Measurements from ENCODE around the gene ETF1. TPM values are rescaled to one million over a fixed set of nuclear protein-coding genes. Genes with fewer than 3 reads are reported as not detected.

The ETF1 gene
- total RNA-seq, 1 donor from 2014 or later = 60.6 TPM

DNA sequence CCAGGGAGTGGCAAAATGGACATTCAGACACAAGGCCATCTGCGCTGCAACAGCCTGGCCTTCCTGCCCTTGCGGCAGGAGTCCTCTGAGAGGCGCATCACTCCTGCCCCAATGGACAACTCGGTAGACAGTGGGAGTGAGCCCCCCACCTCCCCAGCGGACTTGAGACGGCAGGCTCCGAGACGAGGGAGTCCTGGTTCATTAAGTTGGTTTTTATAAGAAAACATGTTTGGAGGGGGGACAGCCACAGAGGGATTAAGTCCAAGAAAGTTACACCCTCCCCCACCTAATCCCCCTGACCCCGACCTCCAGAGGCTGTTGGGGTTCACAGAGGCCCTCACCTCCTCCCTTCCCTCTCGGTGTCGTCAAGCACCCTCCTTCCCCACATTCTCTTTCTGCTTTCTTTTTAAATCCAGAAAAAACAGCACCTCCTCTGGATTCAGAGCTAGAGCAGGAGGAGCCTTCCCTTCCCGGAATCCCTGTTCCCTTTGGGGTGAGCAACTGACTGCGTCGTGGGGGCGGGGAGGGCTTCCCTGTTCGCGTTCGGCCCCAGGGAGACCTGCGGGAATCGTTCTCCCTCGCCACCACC is 79.5 kb downstream of the ETF1 start:
- intact Hi-C loops (cut with DNase I) = no loop called here
- DNase-seq (ENCODE audit: extremely low spot score in 2 of 2) = no peak
- TF ChIP-seq POLR2A (IDR thresholded peaks at IDR 0.05) (no peak), POLR2AphosphoS5 (IDR thresholded peaks at IDR 0.05; ENCODE audit: insufficient read depth in 1 of 2, low read depth in 1 of 2) (no peak)
- TF ChIP-seq, protein P1, sequence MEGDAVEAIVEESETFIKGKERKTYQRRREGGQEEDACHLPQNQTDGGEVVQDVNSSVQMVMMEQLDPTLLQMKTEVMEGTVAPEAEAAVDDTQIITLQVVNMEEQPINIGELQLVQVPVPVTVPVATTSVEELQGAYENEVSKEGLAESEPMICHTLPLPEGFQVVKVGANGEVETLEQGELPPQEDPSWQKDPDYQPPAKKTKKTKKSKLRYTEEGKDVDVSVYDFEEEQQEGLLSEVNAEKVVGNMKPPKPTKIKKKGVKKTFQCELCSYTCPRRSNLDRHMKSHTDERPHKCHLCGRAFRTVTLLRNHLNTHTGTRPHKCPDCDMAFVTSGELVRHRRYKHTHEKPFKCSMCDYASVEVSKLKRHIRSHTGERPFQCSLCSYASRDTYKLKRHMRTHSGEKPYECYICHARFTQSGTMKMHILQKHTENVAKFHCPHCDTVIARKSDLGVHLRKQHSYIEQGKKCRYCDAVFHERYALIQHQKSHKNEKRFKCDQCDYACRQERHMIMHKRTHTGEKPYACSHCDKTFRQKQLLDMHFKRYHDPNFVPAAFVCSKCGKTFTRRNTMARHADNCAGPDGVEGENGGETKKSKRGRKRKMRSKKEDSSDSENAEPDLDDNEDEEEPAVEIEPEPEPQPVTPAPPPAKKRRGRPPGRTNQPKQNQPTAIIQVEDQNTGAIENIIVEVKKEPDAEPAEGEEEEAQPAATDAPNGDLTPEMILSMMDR (IDR thresholded peaks at IDR 0.05) = no peak
- no peaks in the 10 kb centered on the region for H3K27me3 ChIP-seq
- H3K4me1 ChIP-seq = peaks cover 32% of the 10 kb centered on the region
- H3K36me3 ChIP-seq = no peaks in the 10 kb centered on the region
- no peaks in the 10 kb centered on the region for H3K9me3 ChIP-seq
- peak overlapping the region; percentile 75 to 86 for H3K4me3 ChIP-seq
- peak overlapping the region; percentile 99 for H3K27ac ChIP-seq

DNA sequence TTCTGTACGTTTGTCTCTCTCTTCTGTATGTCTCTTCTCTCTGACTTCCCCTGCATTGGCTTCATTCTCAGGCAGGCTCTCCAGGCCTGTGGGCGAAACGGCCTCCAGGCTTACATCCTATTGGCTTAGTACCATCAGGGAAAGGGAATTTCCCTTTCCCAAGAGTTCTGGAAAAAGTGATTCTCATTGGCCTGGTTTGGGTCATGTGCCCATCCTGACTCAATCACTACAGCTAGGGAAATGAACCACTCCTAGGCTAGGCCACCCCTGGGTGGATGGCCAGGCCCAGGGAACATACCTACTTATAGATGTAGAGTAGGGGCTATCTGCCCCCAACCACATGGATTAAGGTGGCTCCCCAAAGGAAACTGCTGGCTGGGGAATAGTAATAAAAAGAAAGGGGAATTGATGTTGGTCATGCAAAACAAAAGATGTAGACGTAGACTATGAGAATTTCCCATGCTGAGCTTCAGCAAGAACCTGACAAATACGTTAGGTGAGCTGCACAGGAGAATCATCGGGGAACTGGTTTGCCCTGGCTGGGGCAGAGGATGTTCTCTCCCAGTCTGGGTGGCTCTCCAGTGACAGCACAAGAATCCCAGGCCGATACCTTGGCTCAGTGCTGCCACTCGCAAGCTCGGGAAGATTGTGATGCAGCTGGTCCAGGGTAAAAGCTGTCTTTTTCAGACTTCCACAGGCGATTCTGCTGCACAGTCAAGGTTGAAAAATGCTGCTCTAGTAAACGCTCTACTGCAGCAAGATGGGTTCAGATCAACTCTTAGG is 81.5 kb downstream of the ETF1 start:
- peak in 1 of 2 donors; percentile 80 for DNase-seq (ENCODE audit: extremely low spot score in 2 of 2)
- Histone ChIP-seq H3K27me3 (no peaks in the 10 kb centered on the region), H3K9me3 (no peaks in the 10 kb centered on the region), H3K27ac (no peak overlapping the region), H3K4me3 (no peak overlapping the region), H3K4me1 (peaks cover 16% of the 10 kb centered on the region), H3K36me3 (no peaks in the 10 kb centered on the region)
- TF ChIP-seq, protein P1 (IDR thresholded peaks at IDR 0.05) = peak in 1 of 3 experiments; percentile 2
- no peak for TF ChIP-seq POLR2A (IDR thresholded peaks at IDR 0.05)
- TF ChIP-seq POLR2AphosphoS5 (IDR thresholded peaks at IDR 0.05; ENCODE audit: insufficient read depth in 1 of 2, low read depth in 1 of 2) = peak in 1 of 2 donors; percentile 60
- intact Hi-C loops (cut with DNase I) = no loop called here

DNA sequence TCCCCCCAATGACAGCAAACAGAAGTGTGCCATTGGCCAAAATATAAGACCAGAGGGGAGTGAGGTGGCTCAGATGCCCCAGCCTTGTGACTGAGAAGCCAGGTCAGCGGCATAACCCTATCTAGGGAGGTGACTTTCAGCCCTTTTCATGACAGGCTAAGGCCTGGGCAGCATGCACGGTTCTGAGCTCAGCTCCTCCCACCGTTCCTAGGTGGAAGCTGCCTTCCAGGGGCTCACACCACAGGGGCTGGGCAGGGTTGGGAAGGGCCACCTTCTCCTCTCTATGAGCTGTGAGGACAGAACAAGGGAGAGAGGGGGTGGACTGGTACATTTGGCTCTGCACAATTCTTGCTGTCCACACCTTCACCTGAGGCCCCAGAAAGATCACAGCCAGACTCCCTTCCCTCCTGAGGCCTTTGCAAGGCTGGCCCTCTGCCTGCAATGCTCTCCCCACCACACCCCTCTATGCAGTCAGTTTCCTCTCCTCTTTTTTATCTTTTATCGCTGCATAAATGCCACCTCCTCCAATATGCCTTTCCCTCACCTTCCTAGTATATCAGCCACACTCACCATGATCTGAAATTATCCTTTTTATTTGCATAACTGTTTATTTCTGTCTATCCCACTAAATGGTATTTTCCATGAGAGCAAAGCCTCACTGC is 82.9 kb downstream of the ETF1 start:
- Histone ChIP-seq H3K4me3 (no peak overlapping the region), H3K27ac (no peak overlapping the region), H3K36me3 (no peaks in the 10 kb centered on the region), H3K9me3 (no peaks in the 10 kb centered on the region), H3K27me3 (no peaks in the 10 kb centered on the region), H3K4me1 (peaks cover 6% of the 10 kb centered on the region)
- TF ChIP-seq POLR2A (IDR thresholded peaks at IDR 0.05) (no peak), POLR2AphosphoS5 (IDR thresholded peaks at IDR 0.05; ENCODE audit: insufficient read depth in 1 of 2, low read depth in 1 of 2) (no peak)
- intact Hi-C loops (cut with DNase I) = no loop called here
- no peak for DNase-seq (ENCODE audit: extremely low spot score in 2 of 2)

DNA sequence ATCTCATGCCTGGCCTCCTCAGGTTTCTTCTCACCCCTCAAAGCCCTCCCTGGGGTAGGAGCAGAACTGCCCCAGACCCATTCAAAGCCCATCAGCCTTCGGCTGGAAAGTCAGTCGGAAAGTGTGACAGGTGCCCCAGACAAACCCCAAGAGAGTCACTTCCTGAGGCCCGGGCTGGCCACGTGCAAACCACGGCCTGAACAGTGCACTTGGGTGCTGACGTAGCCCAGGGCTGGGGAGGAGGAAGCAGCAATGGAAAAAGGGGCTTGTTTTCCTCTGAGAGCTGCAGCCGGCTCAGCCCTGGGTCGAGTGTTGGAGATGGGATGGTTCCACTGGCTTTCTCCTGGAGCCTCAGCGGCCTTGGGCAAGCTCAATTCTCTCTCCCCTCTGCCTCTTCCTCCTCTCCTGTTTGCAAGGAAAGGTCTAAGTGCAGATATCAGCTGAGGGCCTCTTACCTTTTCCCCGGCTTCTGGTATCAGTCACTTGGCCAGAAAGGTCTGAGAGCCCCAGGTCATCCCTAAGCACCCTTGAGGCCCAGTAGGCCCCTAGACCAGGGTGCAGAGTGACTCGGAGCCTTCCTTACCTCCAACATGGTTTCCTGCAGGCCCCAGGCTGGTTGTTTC is 83.6 kb downstream of the ETF1 start:
- Histone ChIP-seq H3K4me3 (no peak overlapping the region), H3K4me1 (peaks cover 6% of the 10 kb centered on the region), H3K36me3 (no peaks in the 10 kb centered on the region), H3K9me3 (no peaks in the 10 kb centered on the region), H3K27me3 (no peaks in the 10 kb centered on the region), H3K27ac (no peak overlapping the region)
- TF ChIP-seq POLR2AphosphoS5 (IDR thresholded peaks at IDR 0.05; ENCODE audit: insufficient read depth in 1 of 2, low read depth in 1 of 2) (no peak), POLR2A (IDR thresholded peaks at IDR 0.05) (no peak)
- TF ChIP-seq, protein P1 (IDR thresholded peaks at IDR 0.05) = no peak
- intact Hi-C loops (cut with DNase I) = loop anchor here (5.0 kb wide), 1 partner anchor 83 kb away; the partner anchor contains the start of gene ETF1
- DNase-seq (ENCODE audit: extremely low spot score in 2 of 2) = no peak

DNA sequence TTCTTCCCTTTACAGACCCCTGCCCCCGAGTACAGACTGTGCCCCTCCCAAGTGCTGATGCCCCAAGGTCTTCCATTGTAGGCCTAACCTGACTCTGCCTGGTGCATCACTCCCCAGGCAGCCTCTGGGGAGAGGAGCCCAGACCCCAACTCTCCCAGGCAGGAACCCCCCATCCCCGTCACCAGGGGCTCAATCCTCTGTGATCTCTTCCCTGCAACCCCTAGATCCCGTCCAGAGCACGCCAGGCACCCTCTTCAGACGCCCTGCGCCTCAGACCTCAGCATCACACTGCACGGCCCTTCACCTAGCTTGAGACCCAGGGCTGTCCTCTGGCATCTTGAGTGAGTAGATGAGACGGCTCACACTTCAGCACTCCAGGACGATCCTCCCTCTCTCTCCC is 84.2 kb downstream of the ETF1 start:
- no peaks in the 10 kb centered on the region for H3K9me3 ChIP-seq
- no peak overlapping the region for H3K27ac ChIP-seq
- no peak for TF ChIP-seq POLR2A (IDR thresholded peaks at IDR 0.05)
- TF ChIP-seq, protein P1 (IDR thresholded peaks at IDR 0.05) = no peak
- TF ChIP-seq POLR2AphosphoS5 (IDR thresholded peaks at IDR 0.05; ENCODE audit: insufficient read depth in 1 of 2, low read depth in 1 of 2) = no peak
- H3K4me1 ChIP-seq = peaks cover 6% of the 10 kb centered on the region
- H3K36me3 ChIP-seq = no peaks in the 10 kb centered on the region
- no peaks in the 10 kb centered on the region for H3K27me3 ChIP-seq
- no peak for DNase-seq (ENCODE audit: extremely low spot score in 2 of 2)
- intact Hi-C loops (cut with DNase I) = loop anchor here (5.0 kb wide), 1 partner anchor 83 kb away; the partner anchor contains the start of gene ETF1
- H3K4me3 ChIP-seq = no peak overlapping the region

Measured in vagina (tissue), 2 donors.